Measurements from ENCODE around the gene COG7.
A peak's percentile ranks its signal among the peaks of the same experiment; 100 is the strongest.
"Not testable (repeated sequence)": the region's sequence is repeated elsewhere in the genome, so short reads cannot be mapped to it uniquely, and the experiment has no call there.

Gene COG7

DNA sequence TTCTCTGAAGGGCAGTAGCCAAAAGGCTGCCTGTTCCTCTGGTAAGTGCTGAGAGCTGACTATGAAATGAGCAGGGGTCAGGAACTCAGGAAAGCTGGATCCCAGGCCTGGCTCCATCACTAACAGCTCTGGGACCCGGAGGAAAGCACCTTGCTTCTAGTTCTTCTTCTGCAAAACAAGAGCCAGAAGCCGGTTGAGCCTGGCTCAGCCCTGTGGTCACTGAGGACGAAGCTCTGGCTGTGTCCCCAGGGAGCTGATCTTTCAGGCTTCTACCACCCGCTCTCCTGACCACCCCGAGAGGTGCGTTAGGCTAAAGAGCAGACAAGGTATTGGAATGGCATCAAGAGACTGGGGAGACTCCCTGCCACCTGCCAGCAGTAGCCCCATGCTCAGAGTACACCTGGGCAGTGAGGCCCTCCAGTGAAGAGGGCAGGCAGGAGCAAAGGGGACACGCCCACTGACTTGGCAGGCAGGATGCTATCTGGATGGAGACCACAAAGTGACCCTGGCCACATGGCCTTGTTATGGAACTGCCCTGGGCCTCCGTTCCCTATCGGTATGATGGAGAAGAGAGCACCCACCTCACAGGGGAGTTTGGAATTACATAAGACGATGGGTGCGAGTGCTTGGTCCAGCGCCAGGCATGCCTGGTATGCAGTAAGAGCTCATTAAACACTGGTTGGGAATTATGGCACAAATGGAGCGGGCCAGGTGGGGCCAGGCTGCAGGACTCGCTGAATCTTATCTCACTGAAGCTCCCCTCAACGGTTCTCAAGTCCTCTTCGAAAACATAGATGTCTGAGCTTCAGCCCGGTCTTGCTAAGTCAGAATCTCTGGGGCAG lies 61.4 kb downstream of the COG7 start:
- H3K27ac ChIP-seq = peak overlapping the region; percentile 15
- DNase-seq (ENCODE audit: low read depth, low spot score) = no peak

DNA sequence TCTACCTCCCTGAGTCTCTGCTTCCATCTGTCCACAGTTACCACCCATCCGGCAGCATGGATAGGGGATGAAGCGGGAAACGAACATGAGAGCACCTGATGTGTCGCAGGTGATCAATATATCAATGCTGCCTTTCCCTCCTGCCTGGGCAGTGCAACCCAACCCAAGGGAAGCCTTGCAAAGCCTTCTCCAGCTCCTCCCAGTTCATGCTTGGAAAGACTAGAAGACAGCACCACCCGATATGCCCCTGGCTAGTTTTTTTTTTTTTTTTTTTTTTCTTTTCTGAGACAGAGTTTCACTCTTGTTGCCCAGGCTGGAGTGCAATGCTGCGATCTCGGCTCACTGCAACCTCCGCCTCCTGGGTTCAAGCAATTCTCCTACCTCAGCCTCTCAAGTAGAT lies 63.1 kb downstream of the COG7 start:
- DNase-seq (ENCODE audit: low read depth, low spot score); H3K27ac ChIP-seq: not testable (repeated sequence)

DNA sequence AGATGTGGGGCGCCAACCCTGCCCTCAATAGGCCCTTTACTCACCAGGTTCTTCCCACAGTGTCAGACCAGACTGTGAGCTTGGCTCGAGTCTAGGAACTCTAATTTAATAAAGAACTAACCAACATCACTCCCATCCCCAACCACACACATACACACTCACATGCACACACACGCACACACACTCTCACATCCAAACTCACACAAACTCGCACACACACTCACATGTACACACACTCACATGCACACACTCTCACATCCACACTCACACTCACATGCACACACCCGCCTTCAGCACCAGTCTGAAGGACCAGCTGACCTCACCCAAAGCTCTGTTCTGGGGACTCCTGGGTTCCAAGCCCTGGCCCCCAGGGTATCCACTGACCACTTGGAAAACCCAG lies 63.8 kb downstream of the COG7 start:
- no peak for DNase-seq (ENCODE audit: low read depth, low spot score)
- no peak overlapping the region for H3K27ac ChIP-seq

DNA sequence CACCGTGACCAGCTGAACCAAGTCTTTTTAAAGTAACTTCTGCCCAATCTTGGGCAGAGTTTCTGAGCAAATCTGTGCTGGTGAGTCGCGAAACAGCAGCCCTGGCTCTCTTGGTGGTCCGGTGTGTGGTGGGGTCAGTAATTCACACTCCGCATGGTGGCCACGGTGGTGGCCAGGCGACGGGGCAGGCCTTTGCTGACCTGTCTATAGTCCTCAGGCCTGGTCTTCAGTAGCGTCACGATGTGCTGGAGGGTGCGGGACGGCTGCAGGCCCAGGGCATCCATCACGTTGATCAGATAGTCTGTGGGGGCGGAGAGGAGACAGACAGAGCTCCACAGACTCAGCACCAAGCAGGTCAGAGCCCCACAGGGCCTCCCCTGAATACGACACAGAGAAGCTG lies 64.2 kb downstream of the COG7 start:
- DNase-seq (ENCODE audit: low read depth, low spot score) = no peak
- no peak overlapping the region for H3K27ac ChIP-seq

DNA sequence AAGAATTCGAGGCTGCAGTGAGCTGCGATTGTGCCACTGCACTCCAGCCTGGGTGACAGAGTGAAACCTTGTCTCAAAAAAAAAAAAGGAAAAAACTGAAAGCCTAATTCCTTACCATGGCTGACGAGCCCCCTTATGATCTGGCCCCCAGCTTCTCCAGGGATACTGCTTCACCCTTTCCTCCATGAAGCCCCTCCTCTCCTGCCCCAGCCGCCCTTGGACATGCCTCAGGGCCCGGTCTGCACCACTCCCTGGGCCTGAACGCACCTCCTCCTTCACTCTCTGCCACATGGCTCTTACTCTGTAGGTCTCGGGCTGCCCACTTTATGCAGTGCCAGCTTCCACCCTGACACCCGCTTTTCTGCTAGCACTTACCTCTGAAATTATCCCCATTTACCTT lies 65.3 kb downstream of the COG7 start:
- DNase-seq (ENCODE audit: low read depth, low spot score) = no peak
- H3K27ac ChIP-seq = no peak overlapping the region

DNA sequence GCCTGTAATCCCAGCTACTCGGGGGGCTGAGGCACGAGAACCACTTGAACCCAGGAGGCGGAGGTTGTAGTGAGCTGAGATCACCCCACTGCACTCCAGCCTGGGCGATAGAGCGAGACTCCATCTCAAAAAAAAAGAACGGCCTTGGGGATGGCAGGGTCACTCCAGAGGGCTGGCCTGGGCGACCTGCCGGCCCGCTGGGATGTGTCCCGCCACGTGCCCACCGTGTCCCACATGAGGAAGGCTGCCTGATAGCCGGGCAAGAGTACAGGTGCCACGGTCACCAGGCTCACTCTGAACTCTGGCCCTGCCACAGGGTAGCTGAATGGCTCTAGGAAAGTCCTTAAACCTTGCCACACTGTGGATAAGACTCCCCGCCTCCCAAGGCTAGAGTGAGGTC lies 67.5 kb downstream of the COG7 start:
- H3K27ac ChIP-seq = no peak overlapping the region
- no peak for DNase-seq (ENCODE audit: low read depth, low spot score)

DNA sequence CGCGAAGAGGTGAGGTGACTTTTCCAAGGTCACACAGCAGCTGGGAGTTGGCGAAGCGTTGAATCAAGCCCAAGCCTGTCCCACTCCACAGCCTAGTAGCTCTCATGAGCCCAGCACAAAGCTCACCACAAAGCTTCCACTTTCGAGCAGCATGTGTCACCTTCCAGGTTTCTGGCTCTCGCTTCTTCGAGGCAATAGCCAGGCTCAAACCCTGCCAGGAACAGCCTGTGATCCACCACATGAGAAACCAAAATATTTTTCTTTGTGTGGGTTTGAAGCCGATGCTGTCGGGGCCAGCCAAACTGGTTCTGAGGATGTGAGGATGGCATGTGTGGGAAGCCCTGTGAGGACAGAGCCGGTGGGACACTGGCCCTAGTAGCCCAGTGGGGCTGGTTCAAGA lies 68.1 kb downstream of the COG7 start:
- DNase-seq (ENCODE audit: low read depth, low spot score) = peak; percentile 67
- no peak overlapping the region for H3K27ac ChIP-seq

DNA sequence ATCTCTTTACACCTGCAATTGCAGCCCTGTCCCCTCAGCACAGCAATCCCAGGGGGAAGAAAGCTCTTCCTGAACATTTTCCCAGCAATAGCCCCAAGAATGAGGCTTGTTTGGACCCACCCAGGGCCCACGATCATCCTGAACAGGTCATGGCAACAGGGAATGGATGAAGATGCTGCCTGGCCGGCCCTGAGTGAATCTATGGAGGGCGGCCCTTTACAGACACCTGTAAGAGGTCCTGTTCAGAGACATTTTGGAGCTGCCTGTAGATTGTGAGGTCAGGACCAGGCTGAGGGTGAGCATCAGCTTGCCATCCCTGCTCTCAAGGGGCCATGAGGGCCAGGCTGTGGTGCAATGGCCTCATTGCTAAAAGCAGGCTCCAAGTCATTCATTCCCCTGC lies 69.1 kb downstream of the COG7 start:
- no peak overlapping the region for H3K27ac ChIP-seq
- no peak for DNase-seq (ENCODE audit: low read depth, low spot score)

DNA sequence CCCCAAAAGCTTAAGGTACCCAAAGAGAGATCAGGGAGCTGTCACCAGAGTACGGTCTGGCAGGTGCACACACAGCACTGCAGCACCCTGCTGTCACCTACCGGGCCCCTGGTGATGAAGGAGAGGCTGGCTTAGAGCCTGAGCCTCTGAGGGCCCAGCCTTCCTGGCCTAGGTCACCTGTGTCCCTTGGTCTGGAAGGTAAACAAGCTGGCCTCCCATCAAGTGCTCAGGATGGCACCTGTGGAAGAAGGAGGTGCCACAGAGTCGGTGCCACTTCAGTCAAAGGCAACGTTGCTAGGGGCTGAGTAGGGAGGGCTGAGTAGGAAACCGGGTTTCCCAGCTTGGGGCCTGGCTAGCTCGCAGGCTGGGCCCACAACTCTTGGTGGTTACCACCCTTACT lies 70.7 kb downstream of the COG7 start:
- H3K27ac ChIP-seq = no peak overlapping the region
- no peak for DNase-seq (ENCODE audit: low read depth, low spot score)

DNA sequence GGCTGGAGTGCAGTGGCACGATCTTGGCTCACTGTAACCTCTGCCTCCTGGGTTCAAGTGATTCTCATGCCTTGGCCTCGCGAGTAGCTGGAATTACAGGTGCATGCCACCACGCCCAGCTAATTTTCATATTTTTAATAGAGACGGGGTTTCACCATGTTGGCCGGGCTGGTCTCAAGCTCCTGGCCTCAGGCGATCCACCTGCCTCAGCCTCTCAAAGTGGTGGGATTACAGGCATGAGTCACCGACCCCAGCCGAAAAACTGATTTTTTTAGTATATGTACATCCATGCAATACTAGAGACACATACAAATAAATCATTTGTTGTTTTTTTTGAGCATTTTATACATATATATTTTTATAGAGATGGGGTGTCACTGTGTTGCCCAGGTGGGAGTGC lies 71.3 kb downstream of the COG7 start:
- DNase-seq (ENCODE audit: low read depth, low spot score); H3K27ac ChIP-seq: not testable (repeated sequence)

DNA sequence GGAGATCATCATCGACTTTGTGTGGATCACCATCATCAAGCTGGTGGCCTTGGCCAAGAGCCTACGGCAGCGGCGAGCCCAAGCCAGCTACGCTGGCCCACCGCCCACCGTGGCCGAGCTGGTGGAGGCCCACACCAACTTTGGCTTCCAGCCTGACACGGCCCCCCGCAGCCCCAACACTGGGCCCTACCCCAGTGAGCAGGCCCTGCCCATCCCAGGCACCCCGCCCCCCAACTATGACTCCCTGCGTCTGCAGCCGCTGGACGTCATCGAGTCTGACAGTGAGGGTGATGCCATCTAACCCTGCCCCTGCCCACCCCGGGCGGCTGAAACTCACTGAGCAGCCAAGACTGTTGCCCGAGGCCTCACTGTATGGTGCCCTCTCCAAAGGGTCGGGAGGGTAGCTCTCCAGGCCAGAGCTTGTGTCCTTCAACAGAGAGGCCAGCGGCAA lies 72.5 kb downstream of the COG7 start:
- DNase-seq (ENCODE audit: low read depth, low spot score) = no peak

DNA sequence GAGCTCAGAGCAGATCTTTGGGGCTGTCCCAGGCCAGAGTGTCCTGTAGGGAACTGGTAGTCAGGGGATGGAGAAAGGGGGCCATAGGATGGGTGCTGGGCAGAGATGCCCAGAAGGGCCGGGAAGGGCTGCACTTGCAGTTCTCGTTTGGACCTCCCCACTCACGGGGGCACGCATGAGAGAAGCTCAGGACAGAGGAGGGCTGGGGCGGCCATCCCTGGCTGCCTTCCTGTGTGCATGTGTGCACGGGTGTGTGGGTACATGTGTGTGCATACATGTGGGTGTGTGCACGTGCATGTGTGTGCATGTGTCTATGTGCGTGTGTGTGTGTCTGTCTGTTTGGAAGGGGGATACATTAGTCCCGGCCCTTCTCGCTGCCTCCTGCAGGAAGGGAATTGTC lies 73.3 kb downstream of the COG7 start:
- no peak for DNase-seq (ENCODE audit: low read depth, low spot score)
- no peak overlapping the region for H3K27ac ChIP-seq

More for the DNA sequence above, 72.5 kb downstream of the COG7 start:
- H3K27ac ChIP-seq = no peak overlapping the region

DNA sequence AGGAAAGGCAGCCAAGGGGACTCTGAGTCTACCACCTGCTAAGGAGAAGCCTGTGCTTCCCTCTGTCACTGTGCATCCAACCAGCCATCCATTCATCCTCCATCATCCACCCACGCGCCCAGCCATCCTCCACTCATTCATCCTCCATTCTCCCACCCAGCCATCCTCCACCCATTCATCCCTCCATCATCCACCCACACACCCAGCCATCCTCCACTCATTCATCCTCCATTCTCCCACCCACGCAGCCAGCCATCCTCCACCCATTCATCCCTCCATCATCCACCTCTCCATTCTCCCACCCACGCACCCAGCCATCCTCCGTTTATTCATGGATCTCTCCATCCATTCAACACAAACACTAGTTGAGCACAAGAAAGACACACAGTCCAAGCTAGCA lies 74.1 kb downstream of the COG7 start:
- DNase-seq (ENCODE audit: low read depth, low spot score) = no peak
- no peak overlapping the region for H3K27ac ChIP-seq

DNA sequence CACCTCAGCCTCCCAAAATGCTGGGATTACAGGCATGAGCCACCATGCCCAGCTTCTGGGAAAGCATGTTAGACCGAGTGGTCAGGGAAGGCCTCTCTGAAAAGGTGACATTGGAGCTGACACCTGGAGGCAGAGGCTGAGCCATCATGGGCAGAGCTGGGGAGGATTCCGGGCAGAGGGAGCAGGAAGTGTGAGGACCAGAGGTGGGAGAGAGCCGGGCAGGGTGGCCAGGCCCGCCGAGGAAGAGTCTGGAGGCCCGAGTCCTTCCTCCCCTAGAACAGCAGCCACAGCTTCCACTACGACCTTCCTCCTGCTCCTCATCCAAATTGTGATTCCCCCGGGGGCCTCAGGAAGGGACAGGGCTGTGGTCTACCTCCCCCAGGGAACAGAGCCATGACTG lies 74.7 kb downstream of the COG7 start:
- H3K27ac ChIP-seq = no peak overlapping the region
- no peak for DNase-seq (ENCODE audit: low read depth, low spot score)

DNA sequence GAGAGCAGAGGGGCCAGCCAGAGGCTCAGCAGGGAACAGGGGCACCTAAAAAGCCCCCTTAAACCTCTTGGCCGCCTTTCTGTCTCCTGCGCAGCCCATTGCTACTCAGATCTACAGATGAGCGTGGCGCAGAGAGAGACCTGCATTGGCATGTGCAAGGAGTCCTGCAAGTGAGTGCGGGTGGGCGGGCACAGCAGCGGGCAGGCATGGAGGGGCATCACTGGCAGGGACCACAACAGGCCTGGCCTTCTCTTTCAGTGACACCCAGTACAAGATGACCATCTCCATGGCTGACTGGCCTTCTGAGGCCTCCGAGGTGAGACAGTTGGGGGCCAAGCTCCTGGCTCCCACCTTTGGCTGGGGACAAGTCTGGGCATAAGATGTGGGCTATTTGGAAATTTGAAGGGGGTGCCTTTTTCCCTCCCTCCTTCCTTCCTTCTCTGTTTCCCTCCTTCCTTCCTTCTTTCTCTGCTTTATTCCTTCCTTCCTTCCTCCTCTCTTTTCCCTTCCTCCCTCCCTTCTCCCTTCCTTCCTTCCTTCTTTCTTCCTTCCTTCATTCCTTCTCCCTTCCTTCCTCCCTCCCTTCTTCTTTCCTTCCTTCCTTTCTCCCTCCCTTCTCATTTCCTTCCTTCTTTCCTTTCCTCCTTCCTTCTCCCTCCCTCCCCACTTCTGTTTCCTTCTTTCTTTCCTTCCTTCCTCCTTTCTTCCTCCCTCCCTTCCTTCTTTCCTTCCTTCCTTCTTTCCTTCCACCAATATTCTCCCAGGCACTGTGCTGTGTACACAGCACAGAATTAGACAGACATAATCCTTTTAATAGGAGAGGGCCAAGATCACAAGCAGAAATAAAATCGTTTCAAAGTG lies 75.7 kb downstream of the COG7 start:
- no peak overlapping the region for H3K27ac ChIP-seq

DNA sequence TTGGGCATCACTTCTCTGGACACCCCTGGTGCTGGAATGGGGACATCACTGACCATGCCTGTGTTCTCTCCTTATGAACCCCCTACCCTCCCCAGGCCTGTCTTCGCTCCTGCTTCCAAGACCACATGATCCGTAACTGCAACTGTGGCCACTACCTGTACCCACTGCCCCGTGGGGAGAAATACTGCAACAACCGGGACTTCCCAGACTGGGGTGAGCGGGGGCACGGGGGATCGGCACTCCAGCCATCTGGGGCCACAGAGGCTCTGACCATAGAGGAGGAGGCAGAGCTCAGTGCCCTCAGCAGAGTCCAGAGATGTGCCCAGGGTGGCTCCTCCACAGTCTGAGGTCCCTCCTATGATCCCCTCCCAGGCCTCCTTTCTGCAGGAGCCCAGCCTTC lies 77.3 kb downstream of the COG7 start:
- H3K27ac ChIP-seq = no peak overlapping the region
- DNase-seq (ENCODE audit: low read depth, low spot score) = no peak

More for the DNA sequence above, 75.7 kb downstream of the COG7 start:
- DNase-seq (ENCODE audit: low read depth, low spot score) = no peak

DNA sequence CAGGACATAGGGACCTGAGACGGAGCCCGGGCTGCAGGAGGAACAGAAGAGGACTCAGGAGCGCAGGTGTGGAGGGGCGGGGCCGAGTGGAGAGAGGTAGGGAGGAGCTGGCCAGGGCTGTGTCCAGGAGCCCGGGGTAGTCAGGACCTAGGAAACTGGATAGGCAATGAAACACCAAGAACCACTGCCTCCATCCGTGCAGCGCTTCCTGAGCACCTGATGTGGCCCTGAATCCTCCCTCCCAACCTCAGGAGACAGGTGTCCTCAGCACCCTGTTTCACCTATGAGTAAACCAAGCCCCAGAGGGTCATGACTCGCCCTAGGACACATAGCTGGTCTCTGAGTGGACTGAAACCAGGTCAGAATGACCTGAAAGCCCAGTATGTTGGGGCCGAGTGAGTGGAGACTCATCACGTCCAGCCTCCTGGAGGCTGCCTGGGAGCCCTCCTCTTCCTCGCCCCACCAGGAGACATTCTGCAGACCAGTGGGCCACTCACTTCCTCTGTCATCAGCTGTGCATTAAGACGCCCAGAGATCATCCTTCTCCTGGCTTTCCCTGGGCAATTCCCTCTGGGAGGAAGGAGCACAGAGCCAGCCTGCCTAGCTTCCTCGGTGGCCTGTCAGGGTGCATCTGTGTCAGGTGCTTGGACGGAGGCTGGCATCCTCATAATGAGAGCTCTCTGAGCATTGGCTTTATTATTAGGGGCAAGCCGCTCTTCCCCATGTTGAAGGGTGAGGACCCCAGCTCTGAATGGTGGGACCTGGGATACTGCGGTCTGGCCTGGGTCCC lies 78.1 kb downstream of the COG7 start:
- DNase-seq (ENCODE audit: low read depth, low spot score) = no peak
- no peak overlapping the region for H3K27ac ChIP-seq

DNA sequence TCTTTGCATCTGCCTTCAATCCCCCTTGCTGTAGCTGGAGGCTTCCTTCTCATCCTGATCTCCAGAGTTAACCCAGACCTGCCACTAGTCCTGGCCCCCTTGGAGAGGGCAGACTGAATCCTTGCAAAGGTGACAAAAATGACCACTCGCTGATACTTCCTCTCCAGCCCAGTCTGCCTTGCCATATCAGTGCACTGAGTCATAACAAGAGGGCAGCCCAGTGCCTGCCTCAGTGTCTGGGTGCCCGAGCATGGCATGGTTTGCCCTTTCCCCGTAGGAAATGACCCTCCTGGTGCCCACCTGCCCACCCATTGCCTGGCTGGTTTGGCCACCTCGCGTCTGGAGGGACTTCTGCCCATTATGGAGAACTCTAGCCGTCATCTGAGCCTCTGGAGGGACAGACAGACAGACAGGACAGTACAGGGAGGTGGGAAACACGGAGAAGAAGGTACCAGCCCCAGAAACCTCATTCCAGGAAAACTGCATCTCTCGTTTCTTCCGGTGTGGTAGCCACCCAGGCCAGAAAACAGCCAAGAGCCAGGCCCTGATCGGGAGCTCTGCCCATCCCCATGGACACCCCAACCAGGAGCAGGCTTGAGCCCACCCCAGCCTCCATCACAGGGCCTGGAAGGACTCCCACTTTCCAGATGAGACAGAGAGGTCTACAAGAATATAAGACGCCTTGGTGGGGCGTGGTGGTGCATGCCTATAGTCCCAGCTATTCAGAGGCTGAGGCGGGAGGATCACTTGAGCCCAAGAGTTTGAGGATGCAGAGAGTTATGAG lies 79.4 kb downstream of the COG7 start:
- no peak overlapping the region for H3K27ac ChIP-seq
- DNase-seq (ENCODE audit: low read depth, low spot score) = no peak

DNA sequence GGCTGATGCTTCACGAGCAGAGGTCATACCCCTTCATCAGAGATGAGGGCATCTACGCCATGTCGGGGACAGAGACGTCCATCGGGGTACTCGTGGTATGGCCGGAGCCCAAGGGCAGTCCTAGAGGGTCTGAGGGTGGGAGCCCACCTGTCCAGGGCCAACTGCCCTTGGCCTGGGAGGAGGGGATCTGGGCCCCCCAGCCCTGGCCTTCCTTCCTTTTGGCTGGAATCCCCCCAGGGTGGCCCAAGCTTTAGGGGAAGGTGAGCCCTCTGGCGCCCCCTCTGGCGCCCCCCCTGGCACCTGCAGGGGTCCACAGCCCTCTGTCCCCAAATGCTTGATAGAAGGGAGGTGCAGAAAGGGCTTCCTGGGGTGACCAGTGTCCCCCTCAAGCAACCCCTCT lies 81.6 kb downstream of the COG7 start:
- no peak overlapping the region for H3K27ac ChIP-seq
- DNase-seq (ENCODE audit: low read depth, low spot score) = no peak

DNA sequence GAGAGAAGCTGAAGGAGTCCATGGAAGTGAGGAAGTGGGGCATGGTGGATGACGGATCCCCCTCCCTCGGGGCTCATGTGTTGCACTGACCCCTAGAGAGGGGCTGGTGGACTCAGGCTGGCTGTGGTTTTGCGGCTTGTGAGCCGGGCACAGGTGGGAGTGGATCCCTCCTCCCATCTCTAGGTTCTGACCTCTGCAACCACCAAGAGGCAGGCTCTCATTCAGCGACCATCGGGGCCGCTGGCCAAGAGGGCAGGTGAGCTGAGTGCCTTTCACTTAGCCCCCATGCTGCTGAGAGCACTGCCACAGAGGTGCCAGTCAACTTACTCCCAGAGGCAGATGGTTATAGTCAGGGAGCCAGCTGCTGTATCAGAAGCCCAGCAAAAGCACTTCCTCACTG lies 83.6 kb downstream of the COG7 start:
- DNase-seq (ENCODE audit: low read depth, low spot score) = no peak
- no peak overlapping the region for H3K27ac ChIP-seq

Data from epithelial cell of prostate (primary cell).